CD4-positive, alpha-beta T cell treated with Interleukin-17A for 1 hour (primary cell): Measurements from ENCODE around the gene HHAT.
"Not testable (repeated sequence)": the region's sequence is repeated elsewhere in the genome, so short reads cannot be mapped to it uniquely, and the experiment has no call there.

Experiments
- DNase-seq: peaks from one replicate; pipeline ENCODE4 v3.0.0-alpha.2; 2020

Gene HHAT

GRCh38 chr1:210654176-210654981, 325.7 kb downstream of the HHAT start:
- DNase-seq = no peak

DNA sequence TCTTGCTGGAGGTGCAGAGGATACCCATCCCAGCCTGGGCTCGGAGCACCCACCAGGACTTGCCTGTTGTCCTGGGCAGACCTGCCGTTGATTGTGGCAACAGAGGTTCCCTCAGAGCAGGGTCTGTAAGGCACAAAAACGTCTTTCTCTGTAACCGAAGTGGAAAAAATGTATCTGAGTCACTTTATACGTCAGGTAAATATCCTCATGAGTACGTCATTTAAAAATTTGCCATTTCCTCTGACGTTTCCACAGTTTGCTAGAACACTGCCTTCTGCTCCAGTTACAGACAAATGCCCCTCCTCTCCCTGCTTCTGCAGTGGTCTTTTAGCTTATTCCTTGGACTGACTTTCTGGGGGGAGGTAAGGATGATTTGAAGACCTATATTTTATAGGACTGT, 326.8 kb downstream of the HHAT start:
- DNase-seq = no peak

DNA sequence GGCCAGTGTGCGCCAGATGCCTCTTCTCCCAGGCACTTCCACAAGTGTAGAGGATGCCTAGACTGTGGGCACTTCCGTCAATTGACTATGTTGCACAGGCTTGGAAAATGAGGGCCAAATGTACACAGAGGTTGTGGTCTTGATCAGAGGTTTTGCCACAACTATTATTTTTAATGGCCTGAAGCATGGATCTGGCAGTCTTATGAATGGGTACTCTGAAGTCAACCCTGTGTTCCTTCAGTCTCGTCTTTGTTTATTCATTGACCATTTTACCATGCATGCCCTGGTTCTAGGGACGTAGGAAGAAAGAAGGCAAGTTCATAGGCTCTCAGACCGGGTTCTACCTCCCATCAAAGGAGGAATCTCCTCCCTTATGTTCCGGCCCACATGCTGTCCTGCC, 329.1 kb downstream of the HHAT start:
- no peak for DNase-seq

- DNase-seq = not testable (repeated sequence)
Measured at GRCh38 chr1:210661520-210661919, 332.8 kb downstream of the HHAT start.

DNA sequence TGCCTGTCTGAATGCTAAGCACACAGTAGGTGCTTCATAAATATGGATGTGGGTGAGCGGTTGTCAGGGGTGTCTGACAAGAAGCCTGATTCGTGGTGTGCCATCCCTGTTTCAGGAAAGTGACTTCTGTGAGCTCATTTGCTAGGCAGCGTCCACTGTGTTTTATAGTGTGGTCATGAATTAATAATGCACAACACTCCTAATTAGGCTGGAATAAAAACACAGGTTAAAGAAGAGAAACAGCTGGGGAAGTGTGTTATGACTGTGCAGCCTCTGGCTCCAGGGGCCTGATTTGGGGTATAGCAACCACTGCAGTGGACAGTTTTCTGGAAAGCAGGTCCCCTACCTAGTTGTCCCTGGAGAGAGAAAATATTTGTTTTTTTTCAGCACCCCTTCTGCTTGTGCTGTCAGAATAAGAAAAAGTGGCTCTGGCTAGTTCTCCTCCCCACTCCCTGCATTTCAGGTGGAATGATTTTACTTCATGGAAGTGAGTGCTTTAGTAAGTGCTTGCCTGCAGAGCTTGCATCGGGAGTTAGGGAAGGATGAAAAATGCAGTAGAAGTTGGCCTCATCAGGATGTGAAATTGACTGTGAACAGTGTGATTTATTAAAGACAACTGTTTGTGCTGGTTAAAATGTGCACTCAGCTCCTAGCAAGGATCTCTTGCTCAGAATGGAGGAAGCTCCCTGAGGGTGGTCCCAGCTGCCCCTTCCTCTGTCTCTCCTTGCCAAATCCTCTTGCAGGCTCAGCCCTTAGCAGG, 333.8 kb downstream of the HHAT start:
- DNase-seq = no peak

GRCh38 chr1:210663730-210664573, 335.2 kb downstream of the HHAT start:
- DNase-seq = no peak

- no peak for DNase-seq
Measured at GRCh38 chr1:210669951-210670350, 341.2 kb downstream of the HHAT start.

DNA sequence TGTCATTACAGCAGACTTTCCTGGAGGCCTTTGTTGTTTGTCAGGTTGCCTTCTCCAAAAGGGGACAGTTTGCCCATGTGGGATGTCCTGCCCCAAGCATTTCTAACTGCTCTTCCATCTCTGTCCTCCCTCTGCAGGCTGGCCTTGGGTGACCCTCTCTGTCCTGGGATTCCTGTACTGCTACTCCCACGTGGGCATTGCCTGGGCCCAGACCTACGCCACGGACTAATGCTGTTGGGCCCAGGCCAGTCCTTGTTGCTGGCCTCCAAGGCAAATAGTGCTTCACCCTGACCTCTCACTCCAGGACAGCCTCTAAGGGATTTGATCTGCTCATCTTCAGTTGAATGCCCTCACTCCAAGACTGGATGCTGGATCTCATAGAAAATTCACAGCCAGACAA, 345.4 kb downstream of the HHAT start:
- no peak for DNase-seq

DNA sequence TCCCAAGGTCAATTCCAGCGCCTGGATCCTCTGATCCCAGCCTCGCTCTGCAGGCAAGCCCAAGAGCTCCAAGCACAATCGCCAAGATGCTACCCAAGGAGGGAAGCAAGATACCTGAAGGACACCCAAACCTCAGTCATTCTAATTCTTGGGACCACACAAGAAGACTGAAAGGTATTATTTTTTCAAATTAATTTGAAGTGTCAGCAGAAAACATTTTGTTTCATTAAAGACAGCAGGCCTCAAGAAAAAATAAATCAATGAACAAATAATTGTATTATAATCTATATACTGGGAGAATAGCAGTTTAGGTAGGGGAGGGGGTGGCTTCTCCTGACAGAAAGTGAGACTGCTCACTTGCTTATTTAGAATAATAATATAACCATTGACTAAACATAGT, 347.8 kb downstream of the HHAT start:
- DNase-seq = no peak

DNA sequence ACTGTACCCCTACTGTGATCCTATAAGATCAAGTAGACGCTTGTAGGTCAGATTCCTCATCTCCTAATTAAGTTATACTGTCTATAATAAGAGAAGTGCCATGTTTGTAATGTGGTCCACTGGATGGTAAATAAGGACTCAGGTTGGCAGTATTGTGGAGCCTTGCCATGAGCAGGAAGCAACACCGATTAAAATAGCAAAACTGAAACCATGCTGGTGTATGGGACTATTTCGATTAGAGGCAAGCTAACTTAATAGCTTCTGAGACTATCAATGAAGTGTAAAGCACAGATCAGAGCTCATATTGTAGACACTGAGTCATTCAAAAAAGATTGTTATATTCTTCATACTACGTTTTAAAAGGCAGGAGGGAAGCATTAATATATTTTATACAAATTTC, 348.8 kb downstream of the HHAT start:
- no peak for DNase-seq

GRCh38 chr1:210678306-210678705, 349.6 kb downstream of the HHAT start:
- DNase-seq = no peak

- DNase-seq = no peak
Measured at GRCh38 chr1:210681158-210681557, 352.5 kb downstream of the HHAT start.

DNA sequence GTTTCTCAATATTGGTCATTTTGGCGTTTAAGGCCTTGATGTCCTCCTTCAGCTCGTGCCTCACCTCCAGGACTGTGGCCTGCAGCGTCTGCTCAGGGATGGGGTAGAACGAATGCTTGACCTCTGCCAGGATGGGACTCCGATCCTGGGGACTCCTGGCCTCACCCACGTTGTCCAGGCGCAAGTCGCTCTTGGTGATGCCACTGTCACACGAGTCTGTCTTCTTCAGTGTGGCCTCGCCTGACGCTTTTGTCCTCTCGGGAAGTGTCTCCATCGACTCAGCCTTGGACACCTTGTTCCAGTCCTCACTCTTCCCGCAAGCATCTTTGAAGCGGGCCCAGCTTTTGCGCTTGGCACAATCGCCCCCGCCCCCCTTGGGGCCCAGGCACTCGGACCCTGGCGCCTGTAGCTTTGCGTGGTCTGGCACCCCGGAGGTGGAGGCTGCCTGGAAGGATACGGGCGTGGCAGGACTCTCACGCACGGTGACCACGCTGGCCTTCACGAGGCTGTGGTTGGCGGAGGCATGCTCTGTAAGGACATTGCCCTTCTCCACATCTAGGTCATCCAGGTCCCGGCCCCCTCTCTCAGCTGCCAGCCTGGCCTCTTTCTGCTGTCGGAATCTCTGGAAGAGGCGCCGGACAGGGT, 354.8 kb downstream of the HHAT start:
- DNase-seq = no peak

GRCh38 chr1:210684466-210685294, 356.0 kb downstream of the HHAT start:
- no peak for DNase-seq

- no peak for DNase-seq
Measured at GRCh38 chr1:210685295-210685650, 356.6 kb downstream of the HHAT start.

GRCh38 chr1:210686841-210687240, 358.1 kb downstream of the HHAT start:
- no peak for DNase-seq

- DNase-seq = no peak
Measured at GRCh38 chr1:210687582-210688279, 359.0 kb downstream of the HHAT start.

- no peak for DNase-seq
Measured at GRCh38 chr1:210688512-210689234, 360.0 kb downstream of the HHAT start.

DNA sequence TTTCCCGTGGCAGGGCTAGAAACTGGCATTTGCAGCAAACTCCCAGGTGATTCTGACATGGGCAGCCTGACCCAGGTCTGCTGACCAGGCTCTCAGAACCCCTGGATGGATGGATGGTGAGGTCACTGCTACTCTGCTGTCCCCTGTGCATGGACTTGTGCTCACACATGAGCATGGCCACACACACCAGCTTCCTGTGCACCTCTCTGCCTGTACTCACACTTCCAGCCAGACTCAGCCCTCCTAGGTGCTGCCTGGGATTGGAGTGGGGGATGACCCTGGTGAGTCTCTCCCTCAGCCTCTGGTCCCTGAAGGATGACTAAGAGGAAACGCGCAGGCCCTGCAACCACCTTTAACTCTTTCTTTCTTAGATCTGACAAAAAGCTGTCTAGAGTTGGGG, 361.1 kb downstream of the HHAT start:
- no peak for DNase-seq

DNA sequence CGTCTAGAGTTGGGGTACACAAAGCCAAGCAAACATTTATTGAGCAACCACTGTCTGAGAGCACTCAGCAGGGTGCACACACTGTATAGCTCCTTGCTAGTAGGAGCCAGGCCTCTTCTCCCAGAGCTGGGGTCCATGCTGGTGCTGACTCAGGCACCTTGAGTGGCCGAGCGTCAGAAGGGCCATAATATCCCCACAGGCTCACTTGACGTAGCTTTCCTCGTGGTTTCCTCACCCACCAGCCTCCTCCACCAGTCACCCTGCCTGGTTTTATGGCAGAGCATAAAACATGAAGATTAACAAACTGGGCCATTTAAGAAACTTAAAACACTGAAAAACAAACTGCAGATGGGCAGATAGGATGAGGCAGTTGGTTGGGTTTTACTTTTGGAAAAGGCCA, 361.5 kb downstream of the HHAT start:
- no peak for DNase-seq
